ENCODE measurements around the gene ZSWIM3. TPM values are rescaled to one million over a fixed set of nuclear protein-coding genes. Genes with fewer than 3 reads are reported as not detected.

The ZSWIM3 gene
- total and polyA plus RNA-seq, 8 donors, result 0.46 to 2.2 (median 1.3) TPM

- intact Hi-C loops (cut with DNase I), result no loop called here
- no peak for FAIRE-seq
- Histone ChIP-seq H3K27me3 (no peaks in the 10 kb centered on the region), H3K36me3 (peaks cover 0 to 18% (median 10%) of the 10 kb centered on the region in 3 donors), H3K4me3 (no peak overlapping the region), H3K9me3 (no peaks in the 10 kb centered on the region), H3K4me1 (peaks cover 0 to 5% (median 0%) of the 10 kb centered on the region in 3 donors), H3K27ac (no peak overlapping the region)
- 57 to 60% methylated on average over 7 of the region's 7 CpGs for WGBS, 2 donors
- ATAC-seq, result no peak
- no peak for DNase-seq
- no peak for TF ChIP-seq CTCF (IDR thresholded peaks at IDR 0.05)
These were observed 43.9 kb upstream of the ZSWIM3 start for GRCh38 chr20:45813489-45813888.

- WGBS, 2 donors, result 83 to 87% methylated on average over 3 of the region's 3 CpGs
- FAIRE-seq (no peak), ATAC-seq (no peak), DNase-seq (no peak)
- no peak for TF ChIP-seq CTCF (IDR thresholded peaks at IDR 0.05)
- Histone ChIP-seq H3K27me3 (no peaks in the 10 kb centered on the region), H3K36me3 (peaks cover 0 to 10% (median 6%) of the 10 kb centered on the region in 3 donors), H3K4me1 (peaks cover 0 to 5% (median 0%) of the 10 kb centered on the region in 3 donors), H3K27ac (no peak overlapping the region), H3K4me3 (no peak overlapping the region), H3K9me3 (no peaks in the 10 kb centered on the region)
- intact Hi-C loops (cut with DNase I), result no loop called here
These were observed 43.1 kb upstream of the ZSWIM3 start for GRCh38 chr20:45814314-45814713.

GRCh38 chr20:45816951-45817350, 40.5 kb upstream of the ZSWIM3 start:
- no peak for DNase-seq
- no peak overlapping the region for H3K4me3 ChIP-seq
- ATAC-seq, result no peak
- no peaks in the 10 kb centered on the region for H3K36me3 ChIP-seq
- H3K4me1 ChIP-seq, result peaks cover 0 to 5% (median 0%) of the 10 kb centered on the region in 3 donors
- H3K9me3 ChIP-seq, result no peaks in the 10 kb centered on the region
- H3K27me3 ChIP-seq, result peaks cover 0 to 11% (median 0%) of the 10 kb centered on the region in 4 donors
- 93 to 98% methylated on average over 3 of the region's 3 CpGs for WGBS, 2 donors
- no peak overlapping the region for H3K27ac ChIP-seq
- intact Hi-C loops (cut with DNase I), result no loop called here
- FAIRE-seq, result no peak
- TF ChIP-seq CTCF (IDR thresholded peaks at IDR 0.05), result no peak

DNA sequence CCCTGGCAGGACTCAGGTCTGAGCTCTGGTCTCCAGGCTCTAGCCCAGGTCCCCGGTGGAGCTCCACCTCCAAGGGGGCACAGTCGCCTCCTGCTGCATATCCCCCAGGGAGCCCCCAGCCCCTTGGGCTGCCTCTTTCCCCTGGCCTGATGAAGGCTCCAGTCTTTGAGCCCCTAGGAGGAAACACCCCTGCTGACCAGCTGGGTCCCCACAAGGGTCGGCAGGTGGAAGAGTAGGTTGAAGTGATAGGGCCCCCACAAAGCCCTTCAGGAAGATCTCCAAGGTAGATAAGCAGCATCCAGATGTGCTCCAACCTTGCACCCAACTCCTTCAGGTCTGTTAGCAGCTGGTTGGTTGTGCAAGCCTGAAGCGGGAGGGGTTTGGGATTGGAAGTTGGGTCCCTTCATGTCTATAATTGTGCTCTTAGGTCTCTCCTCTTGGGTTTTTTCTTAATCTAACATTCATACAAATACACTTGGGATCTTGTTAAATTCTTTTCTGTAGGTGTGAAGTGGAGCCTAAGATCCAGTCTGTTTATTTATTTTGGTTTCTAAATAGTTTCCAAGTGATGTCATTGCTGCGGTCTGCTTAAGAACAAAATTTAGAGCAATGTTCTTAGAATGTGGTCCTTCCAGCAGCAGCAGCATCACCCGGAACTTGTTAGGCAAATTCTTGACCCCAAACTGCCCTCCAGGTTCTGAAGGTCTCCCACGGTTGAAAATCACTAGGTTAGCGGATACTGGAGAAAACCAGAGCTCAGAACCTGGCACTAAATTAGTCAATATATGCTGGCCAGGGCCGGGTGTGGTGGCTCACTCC, 39.8 kb upstream of the ZSWIM3 start:
- H3K36me3 ChIP-seq, result no peaks in the 10 kb centered on the region
- 60 to 75% methylated on average over 9 of the region's 9 CpGs for WGBS, 2 donors
- peaks cover 0 to 15% (median 2%) of the 10 kb centered on the region in 4 donors for H3K27me3 ChIP-seq
- TF ChIP-seq CTCF (IDR thresholded peaks at IDR 0.05), result no peak
- intact Hi-C loops (cut with DNase I), result no loop called here
- ATAC-seq (no peak), FAIRE-seq (no peak), DNase-seq (no peak)
- peaks cover 0 to 4% (median 0%) of the 10 kb centered on the region in 3 donors for H3K4me1 ChIP-seq
- H3K4me3 ChIP-seq, result no peak overlapping the region
- no peaks in the 10 kb centered on the region for H3K9me3 ChIP-seq
- no peak overlapping the region for H3K27ac ChIP-seq

- 66% methylated on average over 3 of the region's 3 CpGs for WGBS, 2 donors
- FAIRE-seq, result no peak
These were observed 39.2 kb upstream of the ZSWIM3 start for GRCh38 chr20:45818239-45818638.

More at GRCh38 chr20:45818239-45818638, 39.2 kb upstream of the ZSWIM3 start:
- intact Hi-C loops (cut with DNase I), result no loop called here
- DNase-seq (no peak), ATAC-seq (no peak)
- no peak overlapping the region for H3K27ac ChIP-seq
- H3K4me1 ChIP-seq, result peaks cover 0 to 4% (median 0%) of the 10 kb centered on the region in 3 donors
- no peaks in the 10 kb centered on the region for H3K9me3 ChIP-seq
- H3K36me3 ChIP-seq, result no peaks in the 10 kb centered on the region
- TF ChIP-seq CTCF (IDR thresholded peaks at IDR 0.05), result no peak
- peaks cover 0 to 15% (median 2%) of the 10 kb centered on the region in 4 donors for H3K27me3 ChIP-seq
- H3K4me3 ChIP-seq, result no peak overlapping the region
